Posterior vena cava (tissue), 2 donors: ENCODE measurements around the gene USP15. TPM values are rescaled to one million over a fixed set of nuclear protein-coding genes. Genes with fewer than 3 reads are reported as not detected.

ENCODE experiments used
- total RNA-seq, 2 donors: library from RNA; stranded (reverse); fragmentation: NEBNext Ultra II Directional; extraction: Animal tissue kit (Norgen Biotek cat#: 25700); gene quantifications; one replicate each; pipeline ENCODE4 v1.2.1, GENCODE V29; 2021
- donor health status: DM: yes; HTN: yes; CAD: no.
- donor health status: DM: yes; HTN: yes; CAD: no.

Gene USP15
- total RNA-seq, 2 donors from 2014 or later = 75.9 to 79.7 TPM

Other genes starting within 250 kb of the USP15 start
- gene MON2, start 206.4 kb downstream of the USP15 start, total RNA-seq = 10 to 100 TPM; 53.6 to 59.5 TPM